CD1c-positive myeloid dendritic cell (primary cell): ENCODE data around the gene NUDT7.

Source experiments
- DNase-seq: peaks from one replicate; pipeline ENCODE4 v3.0.0-alpha.2; 2016; ENCODE audit errors: extremely low spot score

The NUDT7 gene

DNA sequence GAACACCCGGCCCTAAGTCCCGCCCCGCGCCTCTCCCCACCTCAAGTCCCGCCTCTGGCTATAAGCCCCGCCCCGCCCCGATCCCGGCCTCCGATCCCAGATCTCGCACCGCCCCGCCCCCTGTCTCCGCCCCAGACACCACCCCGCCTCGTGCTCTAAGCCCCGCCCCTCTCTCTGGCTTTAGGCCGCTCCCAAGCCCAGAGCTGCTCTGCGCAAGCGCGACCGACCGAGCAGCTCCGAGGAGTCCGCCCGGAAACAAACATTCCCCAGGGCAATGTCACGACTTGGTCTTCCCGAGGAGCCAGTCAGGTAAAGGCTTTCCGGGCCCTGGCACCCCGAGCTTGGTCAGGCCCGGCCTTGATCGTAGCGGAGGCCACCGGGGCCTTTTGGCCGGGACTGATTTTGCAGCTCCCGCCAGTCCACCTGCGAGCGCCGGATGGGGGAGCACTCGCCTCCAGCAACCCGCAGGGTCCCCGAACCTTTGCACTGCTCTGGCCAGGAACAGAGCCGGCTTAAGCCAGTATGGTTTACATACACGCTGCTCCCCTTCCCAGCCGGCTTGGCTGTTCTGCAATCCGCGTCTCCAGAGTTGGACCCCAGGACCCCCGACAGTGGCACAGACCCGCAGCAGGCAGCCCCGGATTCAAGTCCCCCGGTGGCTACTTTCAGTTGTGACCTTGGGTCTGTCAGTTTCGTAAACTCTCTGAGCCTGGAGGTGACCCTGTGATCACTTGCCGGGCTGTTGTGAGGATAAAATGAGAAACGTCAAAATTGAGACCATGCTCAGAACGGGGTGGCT lies at the start of gene NUDT7:
Gene NUDT7 (plus strand): TSS at position 206 of the 799 bp plus-strand sequence. CDS start 69 bp downstream, at position 275.
- peak; percentile 98 for DNase-seq

DNA sequence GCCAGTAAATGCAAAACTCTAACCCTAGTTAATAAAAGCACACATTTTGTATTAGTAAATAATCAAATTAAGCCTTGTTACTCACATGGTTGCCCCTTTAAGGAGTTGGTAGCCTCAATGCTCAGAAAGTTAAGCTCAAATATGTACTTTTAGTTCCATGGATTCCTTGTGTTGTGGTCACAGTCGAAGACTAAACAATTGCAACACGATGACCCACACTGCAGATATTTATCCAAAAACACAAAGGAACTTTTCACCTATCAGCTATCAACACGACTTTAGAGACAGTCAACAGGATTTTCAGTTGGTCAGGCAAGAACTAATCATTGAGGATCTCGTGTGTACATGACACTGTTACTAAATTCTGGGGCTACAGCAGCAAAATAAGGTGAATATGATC lies 47.4 kb upstream of the NUDT7 start:
- no peak for DNase-seq

DNA sequence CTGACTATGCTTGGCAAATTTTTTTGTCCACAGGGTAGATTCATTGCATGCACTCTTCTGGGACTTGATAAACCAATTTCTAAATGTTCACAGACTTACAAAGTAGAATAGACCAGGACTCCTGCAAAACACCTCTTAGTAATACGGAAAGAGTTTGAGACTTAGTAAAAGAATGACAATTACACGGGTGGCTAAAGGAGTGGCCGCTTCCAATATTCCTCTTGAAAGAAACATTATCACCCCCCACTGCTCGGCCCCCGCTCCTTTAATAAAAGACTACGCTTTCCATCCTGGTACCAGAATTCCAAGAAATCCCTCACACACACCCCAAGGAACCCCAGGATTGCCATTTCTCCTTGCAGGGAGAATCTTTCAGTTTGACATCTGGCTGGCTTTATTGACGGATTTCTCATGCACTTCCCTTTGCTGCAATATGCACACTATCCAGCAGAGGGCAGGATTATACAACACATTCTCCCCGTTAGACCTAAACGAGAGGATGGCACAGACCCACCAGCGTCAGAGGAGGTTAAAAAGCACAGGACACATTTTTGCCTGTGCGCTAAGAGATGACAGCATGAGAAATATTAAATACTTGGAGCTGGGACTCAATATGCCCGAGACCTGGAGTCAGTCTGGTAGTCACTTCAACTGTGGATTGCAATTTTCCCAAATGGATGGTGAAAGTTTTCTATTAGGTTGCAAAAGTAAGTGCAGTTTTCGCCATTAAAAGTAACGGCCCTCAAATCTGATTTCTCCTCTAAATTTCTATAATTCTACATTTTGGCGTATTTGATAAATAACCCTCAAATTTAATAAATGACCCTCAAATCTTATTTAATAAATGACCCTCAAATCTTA lies 46.6 kb upstream of the NUDT7 start:
- DNase-seq = peak; percentile 79

DNA sequence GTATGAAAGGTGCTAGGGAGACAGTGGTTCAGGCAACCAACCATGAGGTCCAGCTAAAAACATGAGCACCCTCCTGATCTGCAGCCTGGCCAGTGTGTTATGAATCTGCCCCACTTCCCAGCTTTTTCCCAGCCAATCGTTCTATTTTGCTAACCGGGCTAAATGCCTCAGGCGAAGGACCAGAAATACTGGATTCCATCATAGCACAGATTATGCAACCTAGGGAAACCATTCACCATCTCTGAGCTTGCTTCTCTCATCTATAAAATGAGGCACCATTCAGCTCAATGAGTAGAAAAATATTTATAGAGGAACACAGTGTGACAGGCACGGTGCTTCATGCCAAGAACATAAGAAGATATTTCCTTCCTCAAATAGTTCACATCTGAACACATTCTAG lies 45.2 kb upstream of the NUDT7 start:
- DNase-seq = no peak

DNA sequence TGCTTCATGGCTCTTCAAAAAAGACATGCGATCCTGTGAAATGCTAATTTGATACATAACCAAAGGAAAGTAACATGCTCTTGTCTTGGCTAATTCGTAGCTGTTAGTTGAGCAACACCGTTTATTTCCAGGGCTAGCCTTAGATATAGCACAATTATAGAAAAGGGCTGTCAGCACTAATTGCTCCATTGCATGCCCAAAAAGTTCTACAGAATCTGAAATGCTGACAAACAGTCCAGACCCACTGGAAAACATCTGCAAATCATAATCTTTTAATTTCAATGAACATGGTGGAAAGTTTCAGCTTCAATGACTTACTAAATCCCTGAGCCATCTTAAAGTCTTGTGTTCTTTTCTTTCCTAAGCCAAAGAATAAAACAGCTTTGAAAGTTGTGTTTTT lies 42.9 kb upstream of the NUDT7 start:
- no peak for DNase-seq

DNA sequence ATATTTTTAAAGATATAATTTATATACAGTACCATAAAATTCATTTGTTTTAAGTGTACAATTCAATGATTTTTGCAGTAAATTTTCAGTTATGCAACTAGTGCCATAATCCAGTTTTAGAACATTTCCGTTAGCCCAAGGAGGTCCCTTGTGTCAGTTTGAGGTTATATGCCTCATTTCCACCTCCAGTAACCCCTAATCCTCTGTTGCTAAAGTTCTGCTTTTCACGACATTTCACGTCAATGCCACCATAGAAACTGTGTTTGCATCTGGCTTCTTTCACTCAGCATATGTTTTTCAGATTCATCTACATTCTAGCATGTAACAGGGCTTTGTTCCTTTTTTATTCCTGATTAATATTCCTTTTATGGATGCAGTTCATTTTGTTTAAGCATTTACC lies 42.4 kb upstream of the NUDT7 start:
- DNase-seq = peak; percentile 61

DNA sequence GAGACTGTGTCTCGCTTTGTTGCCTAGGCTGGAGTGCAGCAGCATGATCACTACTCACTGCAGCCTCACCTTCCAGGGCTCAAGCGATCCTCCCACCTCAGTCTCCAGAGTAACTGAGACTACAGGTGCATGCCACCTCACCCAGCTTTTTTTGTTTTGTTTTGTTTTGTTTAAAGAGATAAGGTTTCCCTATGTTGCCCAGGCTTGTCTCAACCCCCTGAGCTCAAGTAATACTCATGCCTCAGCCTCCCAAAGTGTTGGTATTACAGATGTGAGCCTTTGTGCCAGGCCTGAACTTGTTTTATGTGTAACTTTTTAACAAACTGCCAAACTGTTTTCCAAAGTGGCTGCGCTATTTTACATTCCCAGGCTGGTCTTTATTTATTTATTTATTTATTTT lies 41.8 kb upstream of the NUDT7 start:
- no peak for DNase-seq

DNA sequence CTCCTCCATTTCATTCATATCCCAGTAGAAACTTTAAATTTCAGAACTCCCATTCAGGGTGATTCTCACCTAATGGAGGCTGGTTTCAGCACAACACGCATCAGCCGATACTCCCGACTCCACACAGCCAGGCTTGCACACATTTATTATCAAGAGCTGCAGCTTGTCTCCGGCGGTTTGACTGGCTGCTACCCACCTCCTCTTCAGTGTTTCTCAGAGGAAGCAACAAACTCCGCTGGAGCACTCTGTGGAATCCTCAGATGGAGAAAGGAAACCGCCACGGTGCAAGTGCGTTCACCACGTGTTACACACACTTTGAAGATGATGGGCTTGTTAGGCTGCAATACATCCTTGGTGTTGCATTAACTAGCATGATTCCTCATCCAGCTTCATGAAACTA lies 39.7 kb upstream of the NUDT7 start:
- DNase-seq = no peak

DNA sequence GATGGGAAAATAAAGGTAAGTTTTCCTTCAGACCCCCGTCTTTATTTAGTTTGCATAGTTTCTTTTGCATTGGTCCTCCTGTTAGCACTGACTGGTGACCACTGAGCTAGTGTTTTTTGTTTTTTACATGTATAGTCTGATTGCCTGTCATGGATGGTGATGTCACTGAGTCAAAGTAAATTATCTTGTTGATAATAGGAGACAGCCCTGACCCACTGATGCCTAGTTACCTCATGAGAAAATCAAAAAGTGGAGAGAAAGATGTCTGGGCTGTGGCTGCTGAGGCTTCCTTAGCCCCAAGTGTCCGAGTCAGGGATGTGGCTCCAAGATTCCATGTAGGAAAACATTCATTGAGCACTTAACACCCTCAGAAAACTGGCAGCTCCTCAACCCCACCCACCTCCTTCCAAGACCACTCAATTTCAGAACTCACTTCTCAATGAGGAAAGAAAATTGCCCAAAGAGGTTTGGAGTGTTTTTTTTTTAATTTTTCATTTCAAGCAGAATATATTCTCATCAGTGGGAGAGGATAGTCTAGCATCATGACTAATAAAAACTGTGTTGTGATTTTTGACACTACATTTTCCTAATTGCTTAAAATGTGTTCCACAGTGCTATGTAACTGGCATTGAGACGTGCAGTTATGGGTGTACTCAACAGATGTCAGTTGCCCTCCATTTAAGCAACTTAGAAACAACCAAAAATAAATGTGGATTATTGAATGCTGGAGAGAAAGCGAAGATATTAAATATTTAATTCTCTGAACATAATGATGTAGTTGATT lies 38.7 kb upstream of the NUDT7 start:
- no peak for DNase-seq

DNA sequence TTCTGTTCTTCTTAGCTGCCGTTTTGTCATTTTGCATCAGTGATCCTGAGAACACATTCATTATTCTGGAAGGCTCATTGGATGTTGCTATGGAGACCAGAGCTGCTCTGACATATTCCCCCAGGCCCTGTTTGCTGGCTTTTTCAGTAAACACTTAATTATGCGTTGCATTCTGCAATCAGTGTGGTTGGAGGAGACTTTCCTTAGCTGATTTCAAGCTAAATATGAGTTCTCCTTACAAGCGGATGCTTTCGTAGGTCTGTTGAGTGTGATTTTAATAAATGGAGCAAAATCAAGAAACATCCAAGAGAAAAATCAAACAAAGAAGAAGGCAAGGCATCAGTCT lies 38.2 kb upstream of the NUDT7 start:
- no peak for DNase-seq

DNA sequence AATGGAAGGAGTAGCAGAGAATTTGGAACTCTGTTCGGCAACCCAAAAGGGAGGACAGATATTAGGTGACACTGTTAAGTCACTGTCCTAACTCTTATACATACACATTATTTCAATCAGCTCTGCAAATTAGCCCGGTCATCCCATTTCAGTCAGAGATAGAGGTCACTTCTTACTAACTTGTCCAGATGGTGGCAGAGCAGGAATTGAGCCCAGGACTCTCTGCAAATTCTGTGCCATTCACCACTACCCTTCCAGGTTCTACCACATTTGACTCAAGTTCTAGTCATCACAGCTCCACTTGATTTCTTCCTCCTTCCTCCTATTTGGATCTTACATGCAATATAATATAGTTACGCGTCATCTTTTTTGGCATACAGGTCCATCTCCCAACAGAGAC lies 35.9 kb upstream of the NUDT7 start:
- no peak for DNase-seq

DNA sequence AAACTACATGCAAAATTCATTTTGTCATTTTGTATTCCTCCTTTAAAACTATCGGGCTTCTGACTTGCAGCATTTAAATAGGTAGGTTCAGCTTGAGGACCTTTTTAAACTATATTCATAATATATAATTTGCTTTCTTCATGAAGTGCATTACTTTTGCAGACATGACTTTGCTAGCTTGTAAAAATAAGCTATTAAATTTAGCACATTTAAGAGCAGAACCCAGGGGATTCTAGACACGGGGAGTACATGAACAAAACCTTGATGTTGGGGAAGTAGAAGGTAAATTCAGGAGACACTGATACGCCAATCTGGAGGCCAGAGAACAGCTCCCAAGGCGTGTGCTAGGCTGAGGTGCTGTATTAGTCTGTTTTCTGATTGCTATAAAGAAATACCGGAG lies 32.3 kb upstream of the NUDT7 start:
- DNase-seq = no peak

DNA sequence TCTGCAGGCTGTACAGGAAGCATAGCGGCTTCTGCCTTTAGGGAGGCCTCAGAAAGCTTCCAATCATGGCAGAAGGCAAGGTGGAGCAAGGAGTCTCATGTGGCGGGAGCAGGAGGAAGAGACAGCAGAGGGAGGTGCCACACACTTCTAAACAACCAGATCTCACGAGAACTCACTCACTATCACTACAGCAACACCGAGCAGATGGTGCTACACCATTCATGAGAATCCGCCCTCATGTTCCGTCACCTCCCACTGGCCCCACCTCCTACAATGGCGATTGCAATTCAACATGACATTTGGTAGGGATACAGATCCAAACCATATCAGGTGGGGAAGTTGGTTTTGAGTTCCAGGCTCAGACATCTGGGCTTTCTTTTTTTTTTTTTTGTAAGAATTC lies 31.9 kb upstream of the NUDT7 start:
- no peak for DNase-seq

DNA sequence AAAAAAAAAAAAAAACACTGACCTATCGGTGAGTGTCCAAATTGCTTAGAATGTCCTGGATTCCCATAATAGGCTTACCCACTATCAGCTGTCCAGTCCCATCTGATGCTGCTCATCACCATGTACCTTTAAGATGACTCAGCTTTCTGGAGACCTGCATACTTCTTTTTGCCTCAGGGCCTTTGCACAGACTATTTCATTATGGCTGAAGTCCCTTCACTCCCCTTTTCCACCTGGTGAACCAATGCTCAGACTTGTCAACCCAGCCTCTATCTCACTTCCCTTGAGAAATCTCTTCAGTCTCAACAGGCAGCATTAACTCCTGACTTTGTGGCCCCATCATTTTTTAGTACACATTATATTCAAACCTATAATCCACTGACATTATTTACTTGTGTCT lies 29.7 kb upstream of the NUDT7 start:
- DNase-seq = no peak

DNA sequence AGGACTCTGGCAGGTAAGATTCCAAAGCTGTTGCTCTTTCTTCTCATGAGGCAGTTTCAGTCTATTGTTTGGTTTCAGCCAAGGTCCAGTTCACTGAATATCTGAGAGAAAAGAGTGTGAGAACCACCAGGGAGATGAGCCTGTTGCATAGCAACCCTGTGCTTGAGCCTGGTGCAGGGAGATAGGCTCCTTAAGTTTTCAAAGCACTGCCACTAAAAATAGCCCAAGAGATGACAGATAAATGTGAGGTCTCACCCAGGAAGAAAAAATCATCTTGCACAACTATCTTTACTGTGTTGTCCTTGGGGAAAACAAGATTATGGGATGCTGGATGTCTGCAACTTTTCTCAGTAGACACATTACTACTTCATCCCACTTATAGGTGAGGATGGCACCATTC lies 26.2 kb upstream of the NUDT7 start:
- no peak for DNase-seq

DNA sequence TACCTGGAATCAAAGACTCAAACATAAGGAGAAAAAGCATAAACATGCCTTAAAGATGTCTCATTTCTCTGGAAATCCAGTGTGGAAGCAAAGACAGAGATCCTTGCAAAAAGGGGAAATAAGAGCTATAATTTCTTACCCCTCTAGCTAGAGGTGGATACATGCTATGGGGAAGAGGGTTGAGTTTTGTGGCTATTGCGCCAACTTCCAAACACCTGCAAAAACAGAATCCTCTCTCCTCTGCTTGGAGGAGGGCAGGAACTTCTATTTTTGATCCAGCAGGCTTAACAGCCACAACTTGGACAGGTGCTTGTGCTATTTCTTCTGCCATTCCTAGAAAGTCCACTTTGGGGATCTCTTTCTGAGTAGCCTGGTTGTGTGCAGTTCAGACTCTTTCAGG lies 21.5 kb upstream of the NUDT7 start:
- no peak for DNase-seq

DNA sequence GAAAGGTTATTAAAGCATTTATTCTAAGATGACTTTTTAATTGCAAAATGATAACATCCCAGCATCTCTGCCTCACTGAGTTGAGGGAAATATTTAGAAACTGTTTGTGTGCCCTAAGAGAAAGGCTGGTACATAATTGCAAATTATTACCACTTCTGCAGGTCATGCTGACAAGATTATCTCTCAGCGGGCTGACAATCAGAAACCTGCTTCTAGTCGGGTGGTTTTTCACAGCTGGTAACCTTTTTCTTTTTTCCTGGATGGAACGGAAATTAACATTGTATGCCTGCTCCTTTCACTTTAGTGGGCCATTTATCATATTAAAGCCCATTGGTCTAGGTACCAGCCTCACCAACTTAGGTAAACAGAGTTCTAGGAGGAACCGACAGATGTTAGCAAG lies 17.0 kb upstream of the NUDT7 start:
- no peak for DNase-seq

DNA sequence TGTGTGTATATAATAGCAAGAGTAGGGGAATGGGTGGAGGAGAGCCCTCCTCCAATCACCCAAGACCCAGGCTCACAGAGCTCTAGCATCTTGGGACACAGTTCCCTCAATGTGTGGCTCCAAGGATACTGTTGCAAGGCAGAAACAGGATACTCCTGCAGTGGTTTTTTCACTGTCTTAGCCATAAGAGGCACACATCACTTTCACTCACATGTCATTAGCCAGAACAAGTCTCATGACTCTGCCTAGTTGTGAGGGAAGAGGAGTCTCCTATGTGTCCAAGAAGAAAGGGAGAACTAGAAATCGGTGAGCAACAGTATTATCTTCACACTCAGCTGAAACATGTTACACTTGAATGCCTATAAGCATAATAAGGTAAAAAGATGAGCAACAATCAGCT lies 11.1 kb upstream of the NUDT7 start:
- DNase-seq = no peak

DNA sequence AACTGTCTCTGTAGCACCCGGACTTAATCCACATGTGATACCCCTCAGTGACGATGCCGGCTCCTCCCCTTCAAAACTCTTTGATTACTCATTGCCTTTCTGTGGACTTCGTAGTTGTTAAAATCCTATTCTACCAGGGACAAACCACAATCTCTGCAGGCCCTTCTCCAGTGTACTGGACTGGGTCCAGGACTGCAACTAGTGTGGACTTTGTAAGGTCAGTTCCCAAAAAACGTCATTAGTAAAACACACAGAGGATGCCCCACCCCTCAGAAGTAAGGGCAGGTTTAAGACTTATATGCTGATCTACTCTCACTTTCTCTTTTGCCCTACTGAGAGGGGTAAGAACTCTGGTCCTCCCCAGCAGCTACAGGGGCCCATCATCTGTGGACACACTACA lies 10.5 kb upstream of the NUDT7 start:
- DNase-seq = no peak

DNA sequence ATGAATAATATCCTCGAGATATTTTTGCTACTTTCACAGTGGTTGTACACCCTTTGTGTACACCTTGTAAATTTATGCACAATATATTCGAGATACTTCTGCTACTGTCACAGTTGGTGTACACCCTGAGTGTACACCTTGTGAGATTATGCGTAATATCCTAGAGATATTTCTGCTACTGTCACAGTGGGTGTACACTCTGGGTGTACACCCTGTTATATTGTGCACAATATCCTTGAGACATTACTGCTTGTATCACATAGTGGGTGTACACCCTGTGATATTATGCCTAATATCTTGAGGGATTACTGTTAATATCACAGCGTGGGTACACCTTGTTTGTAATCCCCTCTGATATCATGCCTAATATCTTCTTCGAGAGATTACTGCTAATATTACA lies 7.2 kb upstream of the NUDT7 start:
- no peak for DNase-seq

DNA sequence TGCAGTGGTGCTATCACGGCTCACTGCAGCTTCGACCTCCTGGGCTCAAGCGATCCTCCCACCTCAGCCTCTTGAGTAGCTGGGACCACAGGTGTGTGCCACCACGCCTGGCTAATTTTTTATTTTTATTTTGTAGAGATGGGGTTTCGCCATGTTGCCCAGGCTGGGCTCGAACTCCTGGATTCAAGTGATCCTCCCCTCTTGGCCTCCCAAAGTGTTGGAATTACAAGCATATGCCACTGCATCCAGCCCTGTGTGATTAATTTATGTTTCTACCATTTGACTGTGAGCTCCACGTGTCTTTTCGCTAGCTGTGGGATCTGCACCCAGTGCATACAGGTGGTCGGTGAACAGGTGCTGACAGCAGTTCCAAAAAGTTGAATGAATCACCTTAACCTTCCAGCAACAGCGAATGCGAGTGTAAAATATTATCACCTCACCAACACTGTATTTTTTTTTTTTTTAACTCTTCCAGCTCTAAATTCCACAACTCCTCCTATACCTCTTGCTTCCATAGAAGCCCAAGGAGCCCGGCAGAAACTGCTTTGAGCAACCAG lies 484 bp upstream of the NUDT7 start:
- DNase-seq = no peak

DNA sequence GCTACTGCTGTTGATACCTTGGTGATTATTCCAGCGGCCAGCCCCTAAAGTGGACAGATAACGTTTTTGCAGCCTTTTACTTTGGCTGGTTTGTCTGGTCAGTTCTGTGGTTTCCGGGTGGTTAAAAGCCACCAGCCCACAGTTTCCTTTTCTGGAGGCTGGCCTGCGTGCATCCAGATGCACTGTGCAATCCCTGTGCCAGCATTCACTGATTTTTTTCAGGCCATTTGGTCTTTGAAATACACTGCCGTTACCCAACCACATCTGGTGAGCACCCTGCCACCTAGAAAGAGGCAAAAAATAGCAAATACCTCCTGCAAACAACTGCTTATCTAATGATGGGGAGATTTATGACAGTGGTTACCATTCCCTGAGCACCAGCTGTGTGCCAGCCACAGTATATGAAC lies 797 bp downstream of the NUDT7 start:
- peak; percentile 70 for DNase-seq
